GM12891 (cell line): ENCODE measurements around the gene USP53.

Experiments used
- DNase-seq: peaks from one replicate; pipeline ENCODE4 v3.0.0; 2011; ENCODE audit warnings: low spot score; ENCODE audit not compliant: insufficient read length
- FAIRE-seq: peaks from 2 replicates; lab custom pipeline; 2011; peaks lifted over from hg19 to GRCh38; lab: Jason Lieb, UNC
- PAX5 ChIP-seq: IDR thresholded peaks from 2 replicates; pipeline ENCODE4 v1.6.1; 2011; ENCODE audit warnings: low read length, moderate library complexity, mild to moderate bottlenecking; ENCODE audit not compliant: insufficient read depth, severe bottlenecking
- POLR2A ChIP-seq: IDR thresholded peaks from 2 replicates; pipeline ENCODE4 v1.6.1; 2011; ENCODE audit warnings: low read depth, low read length, control low read depth
- POLR2AphosphoS5 ChIP-seq: IDR thresholded peaks from 2 replicates; pipeline ENCODE4 v1.6.1; 2011; ENCODE audit warnings: low read depth, low read length, control low read depth
- POU2F2 ChIP-seq: IDR thresholded peaks from 2 replicates; pipeline ENCODE4 v1.6.1; 2011; ENCODE audit warnings: low read depth, mild to moderate bottlenecking, control low read depth, low read length, moderate library complexity
- SPI1 ChIP-seq: IDR thresholded peaks from 2 replicates; pipeline ENCODE4 v1.6.1; 2011; ENCODE audit warnings: low read depth, low read length, control low read depth
- TAF1 ChIP-seq: IDR thresholded peaks from 2 replicates; pipeline ENCODE4 v1.6.1; 2011; ENCODE audit warnings: low read depth, low read length, control low read depth

USP53 gene

GRCh38 chr4:119197772-119198212 is 14.7 kb upstream of the USP53 start:
- FAIRE-seq: no peak
- TF ChIP-seq PAX5 (no peak), POLR2AphosphoS5 (no peak), TAF1 (no peak), POU2F2 (no peak), POLR2A (no peak), SPI1 (no peak)
- no peak for DNase-seq

DNA sequence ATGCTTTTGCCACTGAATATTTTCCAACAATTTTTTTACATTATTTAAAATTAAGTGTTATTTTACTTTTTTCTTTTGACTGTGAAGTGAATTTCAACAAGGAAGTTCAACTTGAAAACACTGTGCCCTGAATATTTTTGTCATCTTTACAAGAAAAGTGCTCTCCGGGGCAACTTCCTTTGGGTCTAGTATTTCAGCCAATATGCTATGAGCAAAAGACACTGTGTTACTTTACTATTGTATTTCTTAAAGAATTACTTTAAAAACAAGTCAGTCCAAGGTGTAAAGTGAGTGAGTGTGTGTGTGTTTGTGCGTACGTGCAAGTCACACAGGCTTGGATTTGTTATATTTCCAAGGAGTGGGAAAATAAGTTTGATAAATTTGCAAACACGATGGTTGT is 7.6 kb upstream of the USP53 start:
- DNase-seq: no peak
- no peak for FAIRE-seq
- TF ChIP-seq SPI1: no peak
- TF ChIP-seq PAX5: no peak
- no peak for TF ChIP-seq TAF1
- TF ChIP-seq POU2F2: no peak
- TF ChIP-seq POLR2AphosphoS5: no peak

- FAIRE-seq (no peak), DNase-seq (no peak)
- no peak for TF ChIP-seq SPI1
- no peak for TF ChIP-seq POLR2AphosphoS5
- no peak for TF ChIP-seq TAF1
- TF ChIP-seq POLR2A: no peak
- no peak for TF ChIP-seq POU2F2
- no peak for TF ChIP-seq PAX5
Observed at GRCh38 chr4:119205690-119206089, 6.8 kb upstream of the USP53 start.

DNA sequence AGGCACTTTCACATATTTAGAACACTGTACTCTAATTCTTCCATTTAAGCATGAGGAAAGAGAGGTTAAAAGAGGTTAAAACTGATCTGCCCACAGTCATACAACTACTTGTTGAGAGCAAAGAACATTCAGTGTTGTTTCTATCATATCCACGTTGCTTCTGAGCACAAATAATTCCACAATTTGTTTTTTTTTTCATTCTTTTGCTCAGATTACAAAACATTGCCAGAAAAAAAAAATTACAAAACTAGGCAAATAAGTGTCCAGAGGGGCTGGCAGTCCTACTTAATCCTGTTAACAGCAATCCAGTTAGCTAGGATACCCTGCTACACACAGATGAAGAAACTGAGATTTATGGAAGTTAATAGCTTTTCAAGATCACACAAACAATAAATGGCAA is 6.3 kb upstream of the USP53 start:
- DNase-seq: no peak
- no peak for TF ChIP-seq POU2F2
- TF ChIP-seq SPI1: no peak
- TF ChIP-seq TAF1: no peak
- no peak for TF ChIP-seq POLR2AphosphoS5
- TF ChIP-seq POLR2A: no peak
- TF ChIP-seq PAX5: no peak
- no peak for FAIRE-seq

DNA sequence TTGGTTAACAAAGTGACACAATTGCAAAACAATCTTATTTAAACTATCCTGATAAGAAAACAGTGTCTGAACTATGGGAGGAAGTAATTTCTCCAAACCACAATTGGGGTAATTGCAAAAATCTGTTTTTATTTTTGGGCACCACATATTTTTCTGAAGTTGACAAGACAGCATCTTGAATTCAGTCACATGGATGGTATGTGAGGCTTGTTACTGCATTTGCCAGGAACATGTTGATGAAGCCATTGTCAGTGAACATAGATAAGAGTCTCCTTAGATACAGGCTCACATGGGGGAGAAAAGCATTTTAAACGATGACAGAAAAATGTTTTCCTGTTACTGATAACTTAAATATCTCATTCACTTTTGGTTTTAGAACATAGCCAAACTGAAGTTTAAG is 5.5 kb upstream of the USP53 start:
- FAIRE-seq: no peak
- DNase-seq: no peak
- no peak for TF ChIP-seq TAF1
- no peak for TF ChIP-seq POLR2A
- TF ChIP-seq PAX5: no peak
- no peak for TF ChIP-seq POLR2AphosphoS5
- TF ChIP-seq SPI1: no peak
- TF ChIP-seq POU2F2: no peak

DNA sequence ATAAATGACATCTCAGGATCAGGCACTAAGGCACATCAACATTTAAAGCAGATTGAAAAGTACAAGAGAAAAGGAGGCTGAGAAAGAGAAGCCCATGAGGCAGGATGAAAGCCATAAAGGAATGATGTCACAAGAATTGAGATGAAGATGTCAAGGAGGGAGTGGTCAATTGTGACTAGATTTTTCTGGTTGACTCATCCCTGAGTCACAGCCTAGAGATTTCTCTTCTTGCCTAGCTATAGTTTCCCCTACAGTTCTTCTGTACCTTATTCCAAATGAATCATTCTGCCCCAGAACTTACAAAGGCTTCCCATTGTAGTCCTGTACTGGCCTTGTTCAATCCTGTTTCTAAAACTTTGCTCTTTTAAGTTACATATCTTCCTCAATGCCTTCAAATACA is 3.4 kb upstream of the USP53 start:
- TF ChIP-seq POU2F2 (no peak), POLR2A (no peak), PAX5 (no peak), TAF1 (no peak), SPI1 (no peak), POLR2AphosphoS5 (no peak)
- DNase-seq: no peak
- no peak for FAIRE-seq

GRCh38 chr4:119209586-119209985 is 2.9 kb upstream of the USP53 start:
- no peak for TF ChIP-seq TAF1
- TF ChIP-seq POLR2AphosphoS5: no peak
- no peak for TF ChIP-seq POU2F2
- DNase-seq (no peak), FAIRE-seq (no peak)

- TF ChIP-seq SPI1 (no peak), PAX5 (no peak), TAF1 (no peak), POLR2A (no peak), POLR2AphosphoS5 (no peak), POU2F2 (no peak)
- DNase-seq (no peak), FAIRE-seq (no peak)
Observed at GRCh38 chr4:119210775-119211174, 1.7 kb upstream of the USP53 start.

- DNase-seq (no peak), FAIRE-seq (peak; percentile 9)
- TF ChIP-seq POLR2AphosphoS5: no peak
- TF ChIP-seq TAF1: no peak
- no peak for TF ChIP-seq PAX5
- no peak for TF ChIP-seq POU2F2
- no peak for TF ChIP-seq SPI1
- TF ChIP-seq POLR2A: no peak
Observed at GRCh38 chr4:119211867-119212233, 663 bp upstream of the USP53 start.

- TF ChIP-seq PAX5: no peak
- no peak for TF ChIP-seq POU2F2
- no peak for TF ChIP-seq POLR2A
- no peak for TF ChIP-seq POLR2AphosphoS5
- no peak for TF ChIP-seq SPI1
- no peak for TF ChIP-seq TAF1
- FAIRE-seq (no peak), DNase-seq (peak; percentile 30)
Observed at GRCh38 chr4:119212964-119213606, 572 bp downstream of the USP53 start.

DNA sequence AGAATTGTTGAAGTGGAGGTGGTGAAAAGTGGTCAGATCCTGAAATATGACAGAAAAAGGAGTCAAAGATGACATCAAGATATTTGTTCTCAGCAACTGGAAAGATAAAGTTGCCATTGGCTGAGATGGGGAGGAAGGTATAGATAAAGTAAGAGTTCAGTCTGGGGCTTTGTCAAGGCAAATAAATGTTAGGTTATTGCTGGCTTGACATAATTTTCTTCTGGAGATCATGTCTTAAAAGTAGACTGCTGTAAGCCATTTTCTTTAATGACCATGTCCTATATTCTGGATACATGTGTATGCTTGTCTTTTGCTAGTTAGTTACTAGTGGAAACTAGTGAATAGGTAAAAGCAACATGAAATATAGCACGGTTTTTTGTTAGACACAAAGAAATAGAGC is 5.6 kb downstream of the USP53 start:
- FAIRE-seq (no peak), DNase-seq (no peak)
- TF ChIP-seq POU2F2 (no peak), POLR2AphosphoS5 (no peak), PAX5 (no peak), TAF1 (no peak), SPI1 (no peak), POLR2A (no peak)

GRCh38 chr4:119221412-119221811 is 8.9 kb downstream of the USP53 start:
- TF ChIP-seq POLR2AphosphoS5 (no peak), TAF1 (no peak), POU2F2 (no peak), SPI1 (no peak), POLR2A (no peak), PAX5 (no peak)
- FAIRE-seq: no peak
- DNase-seq: no peak

DNA sequence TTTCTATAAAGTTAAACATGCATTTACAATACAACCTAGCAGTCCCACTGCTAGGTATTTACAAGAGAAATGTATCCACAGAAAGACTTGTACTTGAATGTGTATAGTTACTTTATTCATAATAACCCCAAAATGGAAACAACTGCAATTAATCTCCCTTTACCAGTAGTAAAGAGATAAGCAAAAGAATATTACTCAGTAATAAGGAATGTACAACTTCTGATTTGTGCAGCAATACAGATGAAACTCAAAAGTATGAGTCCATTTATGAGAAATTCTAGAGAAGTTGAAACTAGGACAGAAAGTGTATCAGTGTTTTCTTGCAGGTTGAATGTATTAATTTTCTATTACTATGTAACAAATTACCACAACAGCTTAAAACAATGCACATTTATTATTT is 15.2 kb downstream of the USP53 start:
- TF ChIP-seq TAF1 (no peak), POLR2AphosphoS5 (no peak), SPI1 (no peak), POLR2A (no peak), POU2F2 (no peak), PAX5 (no peak)
- FAIRE-seq (no peak), DNase-seq (no peak)
